ENCODE results near the gene HLF.

GRCh38 chr17:55254375-55254774, 10.4 kb upstream of the HLF start:
- TF ChIP-seq MYC (IDR thresholded peaks at IDR 0.05; ENCODE audit: low read depth, low read length) (no peak), CTCF (IDR thresholded peaks at IDR 0.05; ENCODE audit: extremely low read depth in 1 of 2, insufficient read depth in 1 of 2, low read depth in 1 of 2, low read length in 2 of 2) (no peak), POLR2A (IDR thresholded peaks at IDR 0.05; ENCODE audit: low read depth, low read length) (no peak), MAX (IDR thresholded peaks at IDR 0.05; ENCODE audit: insufficient read depth, insufficient read length) (no peak), JUN (IDR thresholded peaks at IDR 0.05; ENCODE audit: borderline replicate concordance, insufficient read depth, insufficient read length, low read depth) (no peak)

Measured in endothelial cell of umbilical vein (primary cell).